ENCODE results near the gene CPNE4.
"Not testable (repeated sequence)": the region's sequence is repeated elsewhere in the genome, so short reads cannot be mapped to it uniquely, and the experiment has no call there.

The CPNE4 gene

GRCh38 chr3:131898346-131898745, 136.5 kb downstream of the CPNE4 start:
- Histone ChIP-seq H3K9me3 (ENCODE audit: low read depth, low read length) (no peaks in the 10 kb centered on the region), H3K27ac (peak overlapping the region; percentile 2), H3K4me3 (peak overlapping the region; percentile 14; the same call in 1 of the 2 replicates), H3K9ac (ENCODE audit: insufficient read length) (no peak overlapping the region), H3K36me3 (ENCODE audit: insufficient read depth, low read length) (no peaks in the 10 kb centered on the region)
- TF ChIP-seq FOXP2 (optimal IDR thresholded peaks at IDR 0.05; ENCODE audit: control extremely low read depth, extremely low read length, insufficient read depth) (no peak), EZH2 (IDR thresholded peaks at IDR 0.05) (no peak), POLR2AphosphoS5 (IDR thresholded peaks at IDR 0.05; ENCODE audit: borderline replicate concordance, low read depth, low read length) (no peak)
- DNase-seq (ENCODE audit: low read depth, low spot score): peak; percentile 58

GRCh38 chr3:131896285-131896684, 138.5 kb downstream of the CPNE4 start:
- Histone ChIP-seq H3K9ac (ENCODE audit: insufficient read length) (no peak overlapping the region), H3K4me3 (no peak overlapping the region), H3K36me3 (ENCODE audit: insufficient read depth, low read length) (no peaks in the 10 kb centered on the region), H3K9me3 (ENCODE audit: low read depth, low read length) (peaks cover 4% of the 10 kb centered on the region; the same call in 1 of the 2 replicates), H3K27ac (no peak overlapping the region)
- no peak for DNase-seq (ENCODE audit: low read depth, low spot score)
- no peak for TF ChIP-seq POLR2AphosphoS5 (IDR thresholded peaks at IDR 0.05; ENCODE audit: borderline replicate concordance, low read depth, low read length)
- TF ChIP-seq EZH2 (IDR thresholded peaks at IDR 0.05): no peak

- Histone ChIP-seq H3K4me3 (no peak overlapping the region), H3K27ac (no peak overlapping the region), H3K9me3 (ENCODE audit: low read depth, low read length) (peaks cover 4% of the 10 kb centered on the region; the same call in 1 of the 2 replicates), H3K36me3 (ENCODE audit: insufficient read depth, low read length) (no peaks in the 10 kb centered on the region), H3K9ac (ENCODE audit: insufficient read length) (no peak overlapping the region)
- no peak for TF ChIP-seq EZH2 (IDR thresholded peaks at IDR 0.05)
- no peak for TF ChIP-seq POLR2AphosphoS5 (IDR thresholded peaks at IDR 0.05; ENCODE audit: borderline replicate concordance, low read depth, low read length)
- TF ChIP-seq FOXP2 (optimal IDR thresholded peaks at IDR 0.05; ENCODE audit: control extremely low read depth, extremely low read length, insufficient read depth): no peak
- no peak for DNase-seq (ENCODE audit: low read depth, low spot score)
Observed at GRCh38 chr3:131895766-131896165, 139.0 kb downstream of the CPNE4 start.

DNA sequence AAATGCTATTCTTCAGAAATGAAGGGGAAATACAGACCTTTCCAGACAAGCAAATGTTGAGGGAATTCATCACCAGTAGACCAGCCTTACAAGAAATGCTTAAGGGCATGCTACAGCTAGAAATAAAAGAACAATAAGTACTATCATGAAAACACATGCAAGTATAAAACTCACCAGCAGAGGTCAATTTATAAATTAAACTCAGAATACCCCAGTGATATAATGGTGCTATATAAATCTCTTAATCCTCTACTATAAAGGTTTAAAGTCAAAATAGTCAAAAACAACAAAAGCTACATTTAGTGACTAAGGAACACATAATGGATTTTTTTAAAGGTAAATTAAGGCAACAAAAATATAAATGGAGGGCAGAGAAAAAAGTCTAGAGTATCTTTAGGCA, 142.5 kb downstream of the CPNE4 start:
- Histone ChIP-seq H3K9ac (ENCODE audit: insufficient read length) (no peak overlapping the region), H3K36me3 (ENCODE audit: insufficient read depth, low read length) (0 out of 2 replicates have a peak, but pooled peaks cover 4% of the 10 kb centered on the region), H3K9me3 (ENCODE audit: low read depth, low read length) (peaks cover 4% of the 10 kb centered on the region; the same call in 1 of the 2 replicates), H3K4me3 (no peak overlapping the region), H3K27ac (no peak overlapping the region)
- DNase-seq (ENCODE audit: low read depth, low spot score): no peak
- TF ChIP-seq FOXP2 (optimal IDR thresholded peaks at IDR 0.05; ENCODE audit: control extremely low read depth, extremely low read length, insufficient read depth) (no peak), EZH2 (IDR thresholded peaks at IDR 0.05) (no peak), POLR2AphosphoS5 (IDR thresholded peaks at IDR 0.05; ENCODE audit: borderline replicate concordance, low read depth, low read length) (no peak)

DNA sequence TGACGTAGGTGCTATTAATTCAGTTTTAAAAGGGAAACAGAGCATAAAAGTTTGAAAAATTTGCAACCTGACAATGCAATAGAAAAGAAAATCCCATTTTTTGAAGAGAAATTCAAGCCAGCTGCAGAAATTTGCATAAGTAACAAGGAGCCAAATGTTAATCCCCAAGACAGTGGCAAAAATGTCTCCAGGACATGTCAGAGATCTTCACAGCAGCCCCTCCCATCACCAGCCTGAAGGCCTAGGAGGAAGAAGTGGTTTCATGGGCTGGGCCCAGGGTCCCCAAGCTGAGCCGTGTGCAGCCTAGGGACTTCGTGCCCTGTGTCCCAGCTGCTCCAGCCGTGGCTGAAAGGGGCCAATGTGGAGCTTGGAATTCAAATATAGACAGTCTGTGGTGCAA, 148.9 kb downstream of the CPNE4 start:
- DNase-seq (ENCODE audit: low read depth, low spot score); H3K9me3 ChIP-seq (ENCODE audit: low read depth, low read length); H3K9ac ChIP-seq (ENCODE audit: insufficient read length); H3K36me3 ChIP-seq (ENCODE audit: insufficient read depth, low read length); H3K4me3 ChIP-seq; H3K27ac ChIP-seq: not testable (repeated sequence)

GRCh38 chr3:131883711-131884407, 151.0 kb downstream of the CPNE4 start:
- Histone ChIP-seq H3K9ac (ENCODE audit: insufficient read length) (no peak overlapping the region), H3K9me3 (ENCODE audit: low read depth, low read length) (no peaks in the 10 kb centered on the region), H3K27ac (no peak overlapping the region), H3K4me3 (no peak overlapping the region), H3K36me3 (ENCODE audit: insufficient read depth, low read length) (no peaks in the 10 kb centered on the region)
- no peak for DNase-seq (ENCODE audit: low read depth, low spot score)
- no peak for TF ChIP-seq EZH2 (IDR thresholded peaks at IDR 0.05)
- no peak for TF ChIP-seq FOXP2 (optimal IDR thresholded peaks at IDR 0.05; ENCODE audit: control extremely low read depth, extremely low read length, insufficient read depth)
- TF ChIP-seq POLR2AphosphoS5 (IDR thresholded peaks at IDR 0.05; ENCODE audit: borderline replicate concordance, low read depth, low read length): no peak

- Histone ChIP-seq H3K4me3 (no peak overlapping the region), H3K9me3 (ENCODE audit: low read depth, low read length) (no peaks in the 10 kb centered on the region), H3K36me3 (ENCODE audit: insufficient read depth, low read length) (no peaks in the 10 kb centered on the region), H3K9ac (ENCODE audit: insufficient read length) (no peak overlapping the region), H3K27ac (no peak overlapping the region)
- DNase-seq (ENCODE audit: low read depth, low spot score): no peak
- no peak for TF ChIP-seq FOXP2 (optimal IDR thresholded peaks at IDR 0.05; ENCODE audit: control extremely low read depth, extremely low read length, insufficient read depth)
- no peak for TF ChIP-seq EZH2 (IDR thresholded peaks at IDR 0.05)
- no peak for TF ChIP-seq POLR2AphosphoS5 (IDR thresholded peaks at IDR 0.05; ENCODE audit: borderline replicate concordance, low read depth, low read length)
Observed at GRCh38 chr3:131883086-131883485, 151.7 kb downstream of the CPNE4 start.

DNA sequence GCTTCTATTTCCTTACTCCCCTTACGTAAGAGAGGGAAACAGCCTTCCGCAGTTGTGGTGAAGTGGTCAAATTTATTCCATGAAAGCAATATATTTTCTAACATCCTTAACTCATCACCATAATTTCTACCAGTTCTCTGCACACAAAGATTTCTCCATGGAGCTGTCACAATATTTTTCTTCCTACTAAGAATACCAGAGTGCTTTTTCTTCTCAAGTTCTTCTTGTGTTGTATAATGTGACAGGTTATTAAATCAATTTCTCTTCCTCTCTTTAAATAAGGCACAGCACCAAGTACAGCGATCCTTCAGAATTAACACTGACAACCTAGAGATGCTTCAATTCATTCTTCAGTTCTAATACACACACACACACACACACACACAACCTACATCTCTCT, 153.0 kb downstream of the CPNE4 start:
- Histone ChIP-seq H3K36me3 (ENCODE audit: insufficient read depth, low read length) (no peaks in the 10 kb centered on the region), H3K9ac (ENCODE audit: insufficient read length) (no peak overlapping the region), H3K9me3 (ENCODE audit: low read depth, low read length) (no peaks in the 10 kb centered on the region), H3K27ac (no peak overlapping the region), H3K4me3 (no peak overlapping the region)
- no peak for DNase-seq (ENCODE audit: low read depth, low spot score)
- no peak for TF ChIP-seq POLR2AphosphoS5 (IDR thresholded peaks at IDR 0.05; ENCODE audit: borderline replicate concordance, low read depth, low read length)
- TF ChIP-seq EZH2 (IDR thresholded peaks at IDR 0.05): no peak

GRCh38 chr3:131880948-131881347, 153.9 kb downstream of the CPNE4 start:
- H3K27ac ChIP-seq: no peak overlapping the region
- DNase-seq (ENCODE audit: low read depth, low spot score): no peak
- no peaks in the 10 kb centered on the region for H3K36me3 ChIP-seq (ENCODE audit: insufficient read depth, low read length)
- H3K4me3 ChIP-seq: no peak overlapping the region
- no peak overlapping the region for H3K9ac ChIP-seq (ENCODE audit: insufficient read length)
- H3K9me3 ChIP-seq (ENCODE audit: low read depth, low read length): no peaks in the 10 kb centered on the region
- TF ChIP-seq FOXP2 (optimal IDR thresholded peaks at IDR 0.05; ENCODE audit: control extremely low read depth, extremely low read length, insufficient read depth) (no peak), POLR2AphosphoS5 (IDR thresholded peaks at IDR 0.05; ENCODE audit: borderline replicate concordance, low read depth, low read length) (no peak), EZH2 (IDR thresholded peaks at IDR 0.05) (no peak)

Data from SK-N-MC (cell line).